ENCODE measurements around the gene LGALS8. TPM values are rescaled to one million over a fixed set of nuclear protein-coding genes. Genes with fewer than 3 reads are reported as not detected.
"Not testable (repeated sequence)": the region's sequence is repeated elsewhere in the genome, so short reads cannot be mapped to it uniquely, and the experiment has no call there.

Gene LGALS8
- total RNA-seq, 1 experiment from 2014 or later = 97.9 TPM

DNA sequence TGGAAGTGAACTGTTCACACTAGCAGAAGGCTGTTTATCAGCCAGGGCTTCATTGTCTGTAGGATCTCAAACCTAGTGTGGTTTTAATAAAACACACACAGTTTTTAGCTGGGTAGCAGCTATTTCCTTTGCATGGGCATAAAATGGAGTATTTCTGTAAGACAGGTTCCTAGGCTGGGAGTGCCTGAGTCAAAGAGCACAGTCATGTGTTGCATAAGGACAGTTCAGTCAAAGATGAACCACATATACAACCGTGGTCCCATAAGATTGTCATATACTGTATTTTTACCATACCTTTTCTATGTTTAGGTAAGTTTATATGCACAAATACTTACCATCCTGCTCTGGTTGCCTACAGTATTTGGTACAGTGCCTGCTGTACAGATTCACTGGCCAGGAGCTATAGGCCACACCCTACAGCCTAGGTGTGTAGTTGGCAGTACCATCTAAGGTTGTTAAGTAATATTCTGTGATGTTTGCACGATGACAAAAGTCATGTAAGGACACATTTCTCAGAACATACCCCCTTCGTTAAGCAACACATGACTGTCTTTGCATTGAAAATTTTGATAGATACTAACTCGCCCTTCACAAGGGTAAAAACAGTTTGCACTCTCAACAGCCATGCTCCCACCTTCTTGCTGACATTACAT, 17.2 kb downstream of the LGALS8 start:
- no peak for DNase-seq (ENCODE audit: low read depth)

DNA sequence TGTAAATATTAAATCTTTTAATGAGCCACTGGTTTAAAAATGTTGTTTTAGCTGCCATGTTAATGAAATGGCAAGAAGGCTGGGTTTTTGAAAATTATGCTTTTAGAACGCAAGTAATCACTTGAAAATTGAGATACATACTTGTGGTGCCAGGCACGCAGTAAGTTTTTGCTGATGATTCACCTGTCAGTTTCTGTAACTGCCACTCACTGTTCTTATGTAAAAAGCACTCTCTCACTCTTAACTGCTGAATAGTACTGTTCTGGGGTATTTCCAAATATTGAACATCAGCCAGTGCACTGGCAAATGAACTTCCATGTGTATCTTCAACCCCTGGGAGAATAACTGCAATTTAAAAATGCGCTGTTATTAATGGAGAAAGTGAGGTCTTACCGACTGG, 17.9 kb downstream of the LGALS8 start:
- DNase-seq (ENCODE audit: low read depth) = no peak

GRCh38 chr1:236543065-236543669, 19.4 kb downstream of the LGALS8 start:
- DNase-seq (ENCODE audit: low read depth) = no peak

DNA sequence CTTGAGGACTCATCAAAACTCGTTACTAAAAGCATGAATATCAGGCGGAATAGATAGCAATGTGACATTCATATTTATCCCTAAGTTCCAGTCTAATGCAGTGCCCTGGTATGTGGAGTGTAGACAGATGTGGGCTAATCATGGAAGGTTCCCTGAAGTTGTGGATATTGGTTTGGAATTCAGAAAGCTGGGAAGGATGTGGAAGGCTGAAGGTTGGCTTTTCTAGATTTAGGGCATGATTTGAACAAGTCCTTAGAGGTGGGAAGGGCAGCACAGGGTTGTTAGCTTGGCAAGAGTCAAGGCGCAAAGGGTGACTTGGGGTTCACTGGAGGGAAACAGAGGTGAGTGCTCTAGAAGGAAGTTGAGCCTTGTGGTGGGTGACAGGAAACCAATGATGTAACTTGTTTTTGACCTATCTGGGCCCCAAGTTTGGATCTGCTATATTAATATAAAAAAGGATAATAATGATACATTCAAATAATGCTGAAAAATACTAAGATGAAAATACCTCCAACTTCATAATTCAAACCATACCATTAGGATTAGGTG, 21.9 kb downstream of the LGALS8 start:
- no peak for DNase-seq (ENCODE audit: low read depth)

- DNase-seq (ENCODE audit: low read depth) = no peak
Measured at GRCh38 chr1:236548452-236548851, 24.7 kb downstream of the LGALS8 start.

DNA sequence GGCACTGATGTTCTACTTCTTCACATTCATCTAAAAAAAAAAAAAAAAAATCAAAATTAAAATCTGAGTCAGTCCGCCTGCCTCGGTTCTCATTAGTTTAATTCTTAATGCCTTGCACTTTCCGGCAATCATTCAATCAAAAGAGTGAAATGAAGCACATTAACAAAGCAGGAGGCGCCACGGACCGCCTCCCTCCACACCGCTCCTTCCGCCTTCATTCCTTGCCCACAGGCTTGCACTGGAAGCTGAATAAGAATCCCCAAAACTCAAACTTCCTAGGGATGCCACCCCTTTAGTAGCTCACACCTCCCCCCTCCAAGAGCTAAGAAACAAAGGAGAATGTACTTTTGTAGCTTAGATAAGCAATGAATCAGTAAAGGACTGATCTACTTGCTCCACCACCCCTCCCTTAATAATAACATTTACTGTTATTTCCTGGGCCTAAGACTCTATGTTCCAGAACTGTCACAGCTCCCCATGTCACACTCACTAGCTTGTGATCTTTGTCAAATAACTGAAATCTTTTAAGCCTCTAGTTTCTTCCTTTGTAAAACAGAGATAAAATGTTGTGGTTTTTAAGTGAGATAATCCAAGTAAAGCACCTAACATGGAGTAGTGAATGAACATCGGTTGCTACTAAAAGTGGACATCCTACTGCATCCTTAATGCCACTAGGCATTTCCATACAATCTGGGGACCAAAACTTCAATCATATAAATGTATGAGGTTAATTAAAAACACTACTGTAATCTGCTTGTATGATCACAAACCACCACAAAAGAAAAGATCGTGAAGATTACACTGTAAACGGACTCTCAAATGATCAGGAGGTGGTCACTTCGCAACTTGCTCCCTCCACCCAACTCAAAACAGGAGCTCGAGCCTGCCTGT, 27.4 kb downstream of the LGALS8 start:
- DNase-seq (ENCODE audit: low read depth) = no peak

GRCh38 chr1:236552096-236552495, 28.3 kb downstream of the LGALS8 start:
- DNase-seq (ENCODE audit: low read depth) = no peak

GRCh38 chr1:236552901-236553300, 29.1 kb downstream of the LGALS8 start:
- DNase-seq (ENCODE audit: low read depth) = no peak

- DNase-seq (ENCODE audit: low read depth) = no peak
Measured at GRCh38 chr1:236553370-236553769, 29.6 kb downstream of the LGALS8 start.

DNA sequence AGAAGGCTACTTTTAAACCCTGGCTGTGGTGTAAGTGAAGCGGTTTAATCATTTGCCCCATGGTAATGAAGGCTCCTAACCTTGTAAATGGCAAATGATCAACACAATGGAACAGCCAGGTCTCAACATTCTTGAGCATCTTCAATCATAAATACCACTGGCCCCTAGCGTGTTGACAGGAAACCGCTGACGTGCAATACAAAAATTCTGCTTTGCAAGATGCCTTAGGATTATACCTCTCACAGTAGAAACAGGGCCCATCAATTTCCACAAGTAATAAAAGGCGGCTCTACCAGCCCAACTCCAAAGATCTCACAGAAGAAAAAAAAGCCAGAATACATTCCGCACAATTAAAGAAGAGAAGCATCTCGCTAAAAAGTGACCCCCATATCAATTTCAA, 32.8 kb downstream of the LGALS8 start:
- no peak for DNase-seq (ENCODE audit: low read depth)

GRCh38 chr1:236558081-236558480, 34.3 kb downstream of the LGALS8 start:
- DNase-seq (ENCODE audit: low read depth) = no peak

DNA sequence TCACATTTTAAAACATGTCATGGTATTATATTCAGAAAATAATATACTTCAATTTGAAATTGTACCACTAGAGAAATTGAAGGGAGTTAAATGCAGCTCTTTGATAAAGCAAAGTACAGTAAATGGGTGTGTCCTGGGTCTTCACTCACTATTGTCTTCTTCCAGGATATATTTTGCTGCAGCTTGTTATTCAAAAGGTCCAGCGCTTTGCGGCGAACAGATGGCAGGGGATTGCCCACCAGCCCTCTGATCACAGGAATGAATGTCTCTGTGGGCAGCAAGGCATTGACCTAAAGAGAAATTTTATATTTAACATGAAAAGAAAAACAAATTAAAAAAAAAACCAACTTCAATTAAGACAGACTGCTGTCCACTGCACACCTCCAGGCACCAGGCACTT, 35.1 kb downstream of the LGALS8 start:
- DNase-seq (ENCODE audit: low read depth) = no peak

DNA sequence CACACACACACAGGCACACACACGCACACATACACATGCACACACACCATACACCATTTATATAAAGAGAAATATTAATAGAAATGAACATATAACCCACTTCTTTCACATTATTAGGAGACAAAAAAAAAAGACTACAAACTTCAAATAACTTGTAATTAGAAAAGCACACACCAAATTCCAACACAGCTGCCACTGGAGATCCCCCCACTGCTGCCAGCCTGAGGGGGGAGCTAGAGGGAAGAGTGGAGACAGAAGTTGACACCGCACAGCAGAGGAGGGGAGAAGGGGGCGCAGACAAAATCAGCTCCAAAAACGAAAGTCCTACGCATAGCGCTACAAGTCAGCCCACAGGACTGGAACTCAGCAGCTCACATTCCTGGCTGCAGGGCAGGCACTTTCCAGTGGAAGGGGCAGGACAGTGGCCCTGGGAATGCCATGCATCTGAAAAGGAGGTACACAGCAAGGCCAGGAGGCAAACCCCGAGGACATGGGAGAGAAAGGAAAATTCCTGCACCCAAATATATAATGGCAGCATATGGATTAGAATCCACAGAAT, 36.5 kb downstream of the LGALS8 start:
- DNase-seq (ENCODE audit: low read depth) = no peak

DNA sequence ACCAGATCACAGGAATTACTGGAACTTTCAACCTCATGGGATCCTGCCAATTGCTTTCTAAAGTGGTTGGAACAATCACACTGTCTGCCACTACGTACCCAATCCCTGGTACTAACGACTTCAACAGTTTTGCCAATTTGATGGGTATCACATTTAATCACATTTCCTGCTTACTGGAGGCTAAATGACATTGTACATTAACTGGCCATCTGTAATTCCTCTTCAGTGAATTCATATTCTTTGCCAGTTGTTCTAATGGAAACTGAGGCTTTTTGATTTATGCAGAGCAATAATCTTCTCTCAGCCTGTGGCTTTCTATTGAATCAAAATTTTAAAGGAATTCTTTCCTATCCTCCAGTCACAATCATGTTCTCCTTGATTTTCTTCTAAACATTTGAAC, 38.2 kb downstream of the LGALS8 start:
- no peak for DNase-seq (ENCODE audit: low read depth)

DNA sequence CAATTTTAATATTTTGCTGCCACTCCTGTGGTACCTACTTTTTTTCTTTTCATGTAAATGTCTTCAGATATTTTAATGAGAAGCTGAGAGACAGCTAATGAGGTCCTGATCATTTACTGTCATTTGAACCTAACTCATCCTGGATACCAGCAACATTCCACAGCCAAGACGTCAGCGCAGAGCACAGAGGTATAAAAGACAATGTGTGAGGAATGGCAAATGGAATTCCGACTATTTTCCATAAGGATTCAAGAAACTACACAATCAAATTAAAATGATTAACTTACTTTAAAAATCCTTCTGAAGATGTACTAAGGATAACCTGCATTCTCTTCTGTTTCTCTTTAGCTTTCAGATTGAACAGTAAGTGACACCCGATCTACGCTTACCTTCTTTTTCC, 41.7 kb downstream of the LGALS8 start:
- DNase-seq (ENCODE audit: low read depth) = no peak

GRCh38 chr1:236568285-236568894, 44.6 kb downstream of the LGALS8 start:
- no peak for DNase-seq (ENCODE audit: low read depth)

- DNase-seq (ENCODE audit: low read depth) = no peak
Measured at GRCh38 chr1:236575523-236575922, 51.7 kb downstream of the LGALS8 start.

DNA sequence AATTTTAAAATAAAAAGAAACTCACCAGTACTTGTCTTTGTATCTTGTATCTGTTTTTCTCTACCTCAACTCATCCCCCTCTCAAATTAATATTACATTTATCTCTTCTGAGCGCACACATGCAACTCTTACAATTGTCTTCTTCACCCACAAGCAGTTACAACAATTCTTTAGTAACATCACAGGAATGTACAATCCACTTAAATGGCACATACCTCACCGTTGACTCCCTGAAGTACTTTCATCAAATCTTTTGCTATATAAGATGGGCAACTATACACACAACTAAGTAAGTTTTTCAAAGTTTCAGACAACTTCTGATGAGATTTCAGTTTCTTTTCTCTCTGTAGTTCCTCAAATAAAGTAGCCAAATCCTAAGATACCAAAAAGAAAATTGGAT, 52.2 kb downstream of the LGALS8 start:
- DNase-seq (ENCODE audit: low read depth) = no peak

GRCh38 chr1:236577041-236577440, 53.3 kb downstream of the LGALS8 start:
- not testable (repeated sequence) for DNase-seq (ENCODE audit: low read depth)

DNA sequence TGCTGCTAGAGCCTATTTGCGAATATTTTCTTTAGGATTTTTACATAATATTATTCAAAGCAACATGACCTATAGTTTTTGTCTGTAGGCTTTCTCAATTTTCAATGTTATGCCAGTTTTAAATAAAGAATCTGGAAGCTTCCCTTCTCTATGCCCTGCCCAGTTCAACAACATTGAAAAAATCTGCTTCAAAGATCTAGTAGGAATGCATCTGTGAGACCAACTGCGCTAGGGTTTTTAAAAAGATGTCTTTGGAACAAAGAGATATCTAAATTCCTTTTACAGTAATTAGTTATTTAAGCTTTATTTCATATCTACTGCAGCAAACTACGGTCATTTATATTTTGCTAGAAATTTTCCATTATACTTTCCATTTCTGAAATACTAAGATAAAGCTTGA, 54.9 kb downstream of the LGALS8 start:
- no peak for DNase-seq (ENCODE audit: low read depth)

- DNase-seq (ENCODE audit: low read depth) = not testable (repeated sequence)
Measured at GRCh38 chr1:236580404-236580803, 56.6 kb downstream of the LGALS8 start.

DNA sequence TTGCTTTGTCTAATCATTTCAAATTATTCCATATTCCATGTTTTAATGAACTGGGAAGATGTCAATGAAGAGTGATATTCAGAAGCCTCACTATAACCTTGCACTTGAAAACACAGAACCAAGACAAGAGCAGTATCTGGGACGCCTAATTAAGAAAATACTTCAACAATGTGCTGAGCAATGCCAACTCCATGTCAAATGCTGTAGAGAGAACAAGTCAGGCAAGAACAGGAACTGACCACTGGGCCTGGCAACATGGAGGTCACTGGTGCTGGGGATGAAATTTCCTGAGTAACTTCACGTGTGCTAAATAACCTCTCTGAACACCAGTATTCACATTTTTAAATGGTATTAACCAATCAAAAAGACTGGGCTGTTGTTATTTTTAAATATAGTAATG, 57.7 kb downstream of the LGALS8 start:
- no peak for DNase-seq (ENCODE audit: low read depth)

Measured in Daoy (cell line).